ENCODE results near the gene PNPLA1. TPM values are rescaled to one million over a fixed set of nuclear protein-coding genes. Genes with fewer than 3 reads are reported as not detected.

The PNPLA1 gene
- total and polyA plus RNA-seq, 2 donors (not counting 1 experiment from before 2014, with no cell fraction given), result 0.02 TPM; not detected in 1

DNA sequence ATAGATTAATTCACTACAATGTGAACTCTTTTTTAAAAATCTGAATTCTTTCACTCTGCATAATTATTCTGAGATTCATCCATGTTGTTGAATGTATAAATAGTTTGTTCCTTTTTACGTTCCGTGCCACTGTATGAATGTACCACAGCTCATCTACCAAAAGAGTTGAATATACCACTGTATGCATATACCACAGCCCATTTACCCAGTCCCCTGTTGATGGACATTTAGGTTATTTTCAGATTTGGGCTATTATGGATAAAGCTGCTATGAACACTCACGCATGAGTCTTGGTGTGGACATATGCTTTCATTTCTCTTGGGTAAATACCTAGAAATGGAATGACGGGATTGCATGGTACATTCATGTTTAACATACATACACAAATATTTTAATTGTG, 28.2 kb downstream of the PNPLA1 start:
- DNase-seq (ENCODE audit: low read depth in 2 of 2), result no peak
- Histone ChIP-seq H4K20me1 (ENCODE audit: control insufficient read depth, extremely low read depth, insufficient read depth, low read length) (no peaks in the 10 kb centered on the region), H3K4me1 (ENCODE audit: control insufficient read depth, extremely low read depth, insufficient read depth, low read length) (no peaks in the 10 kb centered on the region), H3K36me3 (ENCODE audit: control insufficient read depth, insufficient read depth, low read length) (no peaks in the 10 kb centered on the region), H3K27ac (ENCODE audit: insufficient read depth, low read length) (no peak overlapping the region), H2AFZ (ENCODE audit: low read length) (no peak overlapping the region), H3K9ac (ENCODE audit: insufficient read depth, low read length) (no peak overlapping the region), H3K4me2 (ENCODE audit: extremely low read depth, insufficient read depth, low read length) (no peak overlapping the region), H3K79me2 (ENCODE audit: control insufficient read depth, insufficient read depth, low read length) (no peaks in the 10 kb centered on the region), H3K9me3 (ENCODE audit: control insufficient read depth, insufficient read depth, low read depth, low read length) (no peaks in the 10 kb centered on the region), H3K4me3 (replicated peaks in 1 of 4; ENCODE audit: control extremely low read depth in 1 of 4, insufficient read depth in 1 of 4, low read depth in 3 of 4, low read length in 4 of 4) (no peak overlapping the region), H3K27me3 (ENCODE audit: control insufficient read depth, insufficient read depth, low read length) (no peaks in the 10 kb centered on the region)
- TF ChIP-seq EZH2 (IDR thresholded peaks at IDR 0.05; ENCODE audit: low read length, missing control alignments), result no peak
- TF ChIP-seq, protein P1, sequence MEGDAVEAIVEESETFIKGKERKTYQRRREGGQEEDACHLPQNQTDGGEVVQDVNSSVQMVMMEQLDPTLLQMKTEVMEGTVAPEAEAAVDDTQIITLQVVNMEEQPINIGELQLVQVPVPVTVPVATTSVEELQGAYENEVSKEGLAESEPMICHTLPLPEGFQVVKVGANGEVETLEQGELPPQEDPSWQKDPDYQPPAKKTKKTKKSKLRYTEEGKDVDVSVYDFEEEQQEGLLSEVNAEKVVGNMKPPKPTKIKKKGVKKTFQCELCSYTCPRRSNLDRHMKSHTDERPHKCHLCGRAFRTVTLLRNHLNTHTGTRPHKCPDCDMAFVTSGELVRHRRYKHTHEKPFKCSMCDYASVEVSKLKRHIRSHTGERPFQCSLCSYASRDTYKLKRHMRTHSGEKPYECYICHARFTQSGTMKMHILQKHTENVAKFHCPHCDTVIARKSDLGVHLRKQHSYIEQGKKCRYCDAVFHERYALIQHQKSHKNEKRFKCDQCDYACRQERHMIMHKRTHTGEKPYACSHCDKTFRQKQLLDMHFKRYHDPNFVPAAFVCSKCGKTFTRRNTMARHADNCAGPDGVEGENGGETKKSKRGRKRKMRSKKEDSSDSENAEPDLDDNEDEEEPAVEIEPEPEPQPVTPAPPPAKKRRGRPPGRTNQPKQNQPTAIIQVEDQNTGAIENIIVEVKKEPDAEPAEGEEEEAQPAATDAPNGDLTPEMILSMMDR (conservative IDR thresholded peaks at IDR 0.05 in 1 of 2, IDR thresholded peaks at IDR 0.05 in 1 of 2; ENCODE audit: low read depth in 1 of 2, low read length in 2 of 2), result no peak

DNA sequence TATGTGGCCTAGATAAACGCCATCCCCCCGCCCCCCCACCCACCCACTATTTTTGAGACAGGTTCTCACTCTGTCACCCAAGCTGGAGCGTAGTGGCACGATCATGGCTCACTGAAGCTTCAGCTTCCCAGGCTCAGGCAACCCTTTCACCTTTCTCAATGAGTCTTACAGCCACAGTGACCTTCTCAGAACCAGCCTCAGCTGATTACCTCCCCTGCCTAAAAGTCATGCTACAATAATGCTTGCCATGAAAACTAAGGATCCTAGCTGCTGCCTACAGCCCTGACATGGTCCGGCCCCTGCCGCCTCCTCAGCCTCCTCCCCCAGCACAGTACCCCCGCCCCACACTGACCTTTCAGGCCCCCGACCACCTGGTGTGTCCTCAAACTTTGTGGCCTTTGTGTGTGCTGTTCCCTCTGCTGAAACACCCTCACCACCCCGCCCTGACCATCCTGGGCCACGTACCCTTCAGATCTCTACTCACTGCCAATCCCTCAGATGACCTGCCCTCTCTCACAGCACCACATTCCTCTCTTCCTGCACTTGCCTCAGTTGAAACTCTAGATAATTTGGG, 31.3 kb downstream of the PNPLA1 start:
- H3K9ac ChIP-seq (ENCODE audit: insufficient read depth, low read length), result no peak overlapping the region
- no peaks in the 10 kb centered on the region for H3K79me2 ChIP-seq (ENCODE audit: control insufficient read depth, insufficient read depth, low read length)
- no peak overlapping the region for H2AFZ ChIP-seq (ENCODE audit: low read length)
- no peak overlapping the region for H3K27ac ChIP-seq (ENCODE audit: insufficient read depth, low read length)
- H3K4me1 ChIP-seq (ENCODE audit: control insufficient read depth, extremely low read depth, insufficient read depth, low read length), result no peaks in the 10 kb centered on the region
- TF ChIP-seq EZH2 (IDR thresholded peaks at IDR 0.05; ENCODE audit: low read length, missing control alignments), result no peak
- TF ChIP-seq, protein P1 (conservative IDR thresholded peaks at IDR 0.05 in 1 of 2, IDR thresholded peaks at IDR 0.05 in 1 of 2; ENCODE audit: low read depth in 1 of 2, low read length in 2 of 2), result no peak
- no peak overlapping the region for H3K4me2 ChIP-seq (ENCODE audit: extremely low read depth, insufficient read depth, low read length)
- H3K9me3 ChIP-seq (ENCODE audit: control insufficient read depth, insufficient read depth, low read depth, low read length), result no peaks in the 10 kb centered on the region
- H3K36me3 ChIP-seq (ENCODE audit: control insufficient read depth, insufficient read depth, low read length), result no peaks in the 10 kb centered on the region
- H3K4me3 ChIP-seq (replicated peaks in 1 of 4; ENCODE audit: control extremely low read depth in 1 of 4, insufficient read depth in 1 of 4, low read depth in 3 of 4, low read length in 4 of 4), result no peak overlapping the region
- H4K20me1 ChIP-seq (ENCODE audit: control insufficient read depth, extremely low read depth, insufficient read depth, low read length), result no peaks in the 10 kb centered on the region
- peak in 1 of 2 donors; percentile 56 for DNase-seq (ENCODE audit: low read depth in 2 of 2)
- H3K27me3 ChIP-seq (ENCODE audit: control insufficient read depth, insufficient read depth, low read length), result no peaks in the 10 kb centered on the region

DNA sequence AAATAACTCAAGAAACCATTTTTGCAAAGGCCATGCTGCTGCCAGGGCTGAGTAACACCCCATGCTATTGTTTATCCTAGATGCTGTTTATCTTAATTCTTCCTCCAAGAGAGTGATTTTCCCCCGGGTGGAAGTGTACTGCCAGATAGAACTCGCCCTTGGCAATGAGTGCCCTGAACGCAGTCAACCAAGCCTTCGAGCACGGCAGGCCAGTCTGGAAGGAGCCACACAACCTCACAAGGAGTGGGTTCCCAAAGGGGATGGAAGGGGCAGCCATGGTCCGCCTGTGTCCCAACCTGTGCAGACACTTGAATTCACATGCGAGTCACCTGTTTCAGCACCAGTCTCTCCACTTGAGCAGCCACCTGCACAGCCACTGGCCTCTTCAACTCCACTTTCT, 31.9 kb downstream of the PNPLA1 start:
- Histone ChIP-seq H3K27ac (ENCODE audit: insufficient read depth, low read length) (no peak overlapping the region), H3K4me3 (replicated peaks in 1 of 4; ENCODE audit: control extremely low read depth in 1 of 4, insufficient read depth in 1 of 4, low read depth in 3 of 4, low read length in 4 of 4) (no peak overlapping the region)
- DNase-seq (ENCODE audit: low read depth in 2 of 2), result no peak

More for the DNA sequence above, 31.9 kb downstream of the PNPLA1 start:
- Histone ChIP-seq H3K36me3 (ENCODE audit: control insufficient read depth, insufficient read depth, low read length) (no peaks in the 10 kb centered on the region), H3K79me2 (ENCODE audit: control insufficient read depth, insufficient read depth, low read length) (no peaks in the 10 kb centered on the region), H3K9ac (ENCODE audit: insufficient read depth, low read length) (no peak overlapping the region), H2AFZ (ENCODE audit: low read length) (no peak overlapping the region), H4K20me1 (ENCODE audit: control insufficient read depth, extremely low read depth, insufficient read depth, low read length) (no peaks in the 10 kb centered on the region), H3K27me3 (ENCODE audit: control insufficient read depth, insufficient read depth, low read length) (no peaks in the 10 kb centered on the region), H3K4me1 (ENCODE audit: control insufficient read depth, extremely low read depth, insufficient read depth, low read length) (no peaks in the 10 kb centered on the region), H3K9me3 (ENCODE audit: control insufficient read depth, insufficient read depth, low read depth, low read length) (no peaks in the 10 kb centered on the region), H3K4me2 (ENCODE audit: extremely low read depth, insufficient read depth, low read length) (no peak overlapping the region)
- TF ChIP-seq EZH2 (IDR thresholded peaks at IDR 0.05; ENCODE audit: low read length, missing control alignments), result no peak
- TF ChIP-seq, protein P1 (conservative IDR thresholded peaks at IDR 0.05 in 1 of 2, IDR thresholded peaks at IDR 0.05 in 1 of 2; ENCODE audit: low read depth in 1 of 2, low read length in 2 of 2), result no peak

Data from fibroblast of lung (primary cell).